ENCODE data around the gene PPP1R14C.

PPP1R14C gene

GRCh38 chr6:150182460-150183078, 39.7 kb downstream of the PPP1R14C start (continued):
- TF ChIP-seq CREB5 (CRISPR knock-in tag; IDR thresholded peaks at IDR 0.05; ENCODE audit: low read depth) = no peak

- no peak for ATAC-seq
- TF ChIP-seq ZFP3 (CRISPR knock-in tag; IDR thresholded peaks at IDR 0.05) = no peak
Measured at GRCh38 chr6:150183105-150183504, 40.3 kb downstream of the PPP1R14C start.

GRCh38 chr6:150183966-150184365, 41.1 kb downstream of the PPP1R14C start:
- no peak for ATAC-seq
- no peak for TF ChIP-seq CSRNP3 (CRISPR knock-in tag; IDR thresholded peaks at IDR 0.05)
- no peak for TF ChIP-seq ZFP30 (CRISPR knock-in tag; IDR thresholded peaks at IDR 0.05)
- no peak for TF ChIP-seq POU6F1 (CRISPR knock-in tag; IDR thresholded peaks at IDR 0.05; ENCODE audit: borderline replicate concordance, low read depth)
- no peak for TF ChIP-seq OSR1 (CRISPR knock-in tag; IDR thresholded peaks at IDR 0.05)
- no peak for TF ChIP-seq TOX (CRISPR knock-in tag; IDR thresholded peaks at IDR 0.05; ENCODE audit: borderline replicate concordance)
- TF ChIP-seq RARB (CRISPR knock-in tag; IDR thresholded peaks at IDR 0.05) = no peak
- TF ChIP-seq ZNF70 (CRISPR knock-in tag; IDR thresholded peaks at IDR 0.05) = no peak
- no peak for TF ChIP-seq CREB5 (CRISPR knock-in tag; IDR thresholded peaks at IDR 0.05; ENCODE audit: low read depth)
- no peak for TF ChIP-seq ARNTL (CRISPR knock-in tag; IDR thresholded peaks at IDR 0.05; ENCODE audit: borderline replicate concordance, low read depth)
- TF ChIP-seq PATZ1 (CRISPR knock-in tag; IDR thresholded peaks at IDR 0.05; ENCODE audit: borderline replicate concordance) = no peak
- no peak for TF ChIP-seq ESRRG (CRISPR knock-in tag; IDR thresholded peaks at IDR 0.05)
- TF ChIP-seq ZC3H10 (CRISPR knock-in tag; IDR thresholded peaks at IDR 0.05) = no peak
- no peak for TF ChIP-seq ZFP3 (CRISPR knock-in tag; IDR thresholded peaks at IDR 0.05)
- no peak for TF ChIP-seq ISL1 (CRISPR knock-in tag; IDR thresholded peaks at IDR 0.05)
- no peak for TF ChIP-seq PPARA (CRISPR knock-in tag; IDR thresholded peaks at IDR 0.05; ENCODE audit: borderline replicate concordance)
- no peak for TF ChIP-seq GLIS3 (CRISPR knock-in tag; IDR thresholded peaks at IDR 0.05)
- TF ChIP-seq BACH2 (CRISPR knock-in tag; IDR thresholded peaks at IDR 0.05; ENCODE audit: borderline replicate concordance) = no peak

- ATAC-seq = no peak
Measured at GRCh38 chr6:150184850-150185731, 42.2 kb downstream of the PPP1R14C start.

More at GRCh38 chr6:150184850-150185731, 42.2 kb downstream of the PPP1R14C start:
- TF ChIP-seq POU6F1 (CRISPR knock-in tag; IDR thresholded peaks at IDR 0.05; ENCODE audit: borderline replicate concordance, low read depth) (no peak), CSDC2 (CRISPR knock-in tag; IDR thresholded peaks at IDR 0.05) (no peak), ZFP30 (CRISPR knock-in tag; IDR thresholded peaks at IDR 0.05) (no peak), BACH2 (CRISPR knock-in tag; IDR thresholded peaks at IDR 0.05; ENCODE audit: borderline replicate concordance) (no peak), TOX (CRISPR knock-in tag; IDR thresholded peaks at IDR 0.05; ENCODE audit: borderline replicate concordance) (no peak), TCF4 (CRISPR knock-in tag; IDR thresholded peaks at IDR 0.05; ENCODE audit: borderline replicate concordance) (no peak), ARNTL (CRISPR knock-in tag; IDR thresholded peaks at IDR 0.05; ENCODE audit: borderline replicate concordance, low read depth) (no peak), PPARA (CRISPR knock-in tag; IDR thresholded peaks at IDR 0.05; ENCODE audit: borderline replicate concordance) (no peak), CREB5 (CRISPR knock-in tag; IDR thresholded peaks at IDR 0.05; ENCODE audit: low read depth) (no peak), GLIS3 (CRISPR knock-in tag; IDR thresholded peaks at IDR 0.05) (no peak), CSRNP3 (CRISPR knock-in tag; IDR thresholded peaks at IDR 0.05) (no peak), RARB (CRISPR knock-in tag; IDR thresholded peaks at IDR 0.05) (no peak)
